NB4 (cell line): ENCODE results near the gene ROPN1.
A peak's percentile ranks its signal among the peaks of the same experiment; 100 is the strongest.

Source experiments
- TF ChIP-seq, protein P1 (sequence below): IDR thresholded peaks from one replicate; pipeline ENCODE4 v1.5.1; 2012; ENCODE audit warnings: low read depth, low read length
- TF ChIP-seq, protein P2 (sequence below): IDR thresholded peaks from 2 replicates; pipeline ENCODE4 v1.6.1; 2011; ENCODE audit warnings: low read depth, low read length

DNA sequence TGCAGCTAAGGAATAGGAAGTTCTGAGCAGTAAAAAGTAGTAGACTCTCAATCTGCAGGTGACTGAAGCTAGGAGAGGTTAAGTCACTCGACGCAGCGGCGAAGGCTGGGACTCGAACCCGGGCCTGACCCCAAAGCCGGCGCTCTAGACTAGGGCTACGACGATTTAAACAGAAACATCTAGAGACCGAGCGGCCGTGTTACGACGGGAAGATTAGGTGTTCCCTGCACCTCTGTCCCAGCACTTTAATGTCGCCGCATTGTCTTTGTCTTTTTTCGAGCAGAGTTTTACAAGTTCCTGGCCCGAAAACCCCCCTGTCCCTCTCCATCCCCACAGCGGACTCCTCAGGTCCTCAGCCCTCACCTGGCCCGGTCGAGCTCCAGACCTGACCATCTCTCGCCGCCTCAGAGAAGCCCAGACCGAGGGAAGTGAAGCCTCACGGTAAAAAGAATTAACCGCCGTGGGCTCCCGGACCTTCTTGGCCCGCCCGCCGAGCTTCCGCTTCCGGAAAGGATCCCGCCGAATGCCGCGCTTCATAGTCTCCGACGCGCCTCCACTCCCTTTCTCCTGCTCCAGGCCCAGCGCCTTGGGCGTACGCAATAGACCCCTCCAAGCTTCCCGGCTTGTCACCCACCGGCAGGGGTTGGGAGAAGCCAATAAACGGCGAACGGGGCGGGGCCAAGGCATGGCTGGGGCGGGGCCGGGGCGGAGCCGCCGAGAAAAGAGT, 31.0 kb downstream of the ROPN1 start, which contains the start of gene CCDC14:
- TF ChIP-seq, protein P1, sequence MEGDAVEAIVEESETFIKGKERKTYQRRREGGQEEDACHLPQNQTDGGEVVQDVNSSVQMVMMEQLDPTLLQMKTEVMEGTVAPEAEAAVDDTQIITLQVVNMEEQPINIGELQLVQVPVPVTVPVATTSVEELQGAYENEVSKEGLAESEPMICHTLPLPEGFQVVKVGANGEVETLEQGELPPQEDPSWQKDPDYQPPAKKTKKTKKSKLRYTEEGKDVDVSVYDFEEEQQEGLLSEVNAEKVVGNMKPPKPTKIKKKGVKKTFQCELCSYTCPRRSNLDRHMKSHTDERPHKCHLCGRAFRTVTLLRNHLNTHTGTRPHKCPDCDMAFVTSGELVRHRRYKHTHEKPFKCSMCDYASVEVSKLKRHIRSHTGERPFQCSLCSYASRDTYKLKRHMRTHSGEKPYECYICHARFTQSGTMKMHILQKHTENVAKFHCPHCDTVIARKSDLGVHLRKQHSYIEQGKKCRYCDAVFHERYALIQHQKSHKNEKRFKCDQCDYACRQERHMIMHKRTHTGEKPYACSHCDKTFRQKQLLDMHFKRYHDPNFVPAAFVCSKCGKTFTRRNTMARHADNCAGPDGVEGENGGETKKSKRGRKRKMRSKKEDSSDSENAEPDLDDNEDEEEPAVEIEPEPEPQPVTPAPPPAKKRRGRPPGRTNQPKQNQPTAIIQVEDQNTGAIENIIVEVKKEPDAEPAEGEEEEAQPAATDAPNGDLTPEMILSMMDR: no peak
- TF ChIP-seq, protein P2, sequence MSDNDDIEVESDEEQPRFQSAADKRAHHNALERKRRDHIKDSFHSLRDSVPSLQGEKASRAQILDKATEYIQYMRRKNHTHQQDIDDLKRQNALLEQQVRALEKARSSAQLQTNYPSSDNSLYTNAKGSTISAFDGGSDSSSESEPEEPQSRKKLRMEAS: 0 out of 2 replicates have a peak, but pooled peaks have one; percentile 23
